Heart left ventricle (tissue), 13 donors: ENCODE data around the gene FHL1.

Experiments used
- POLR2A ChIP-seq, 2 donors: fragments of 450-650 bp; IDR thresholded peaks; one replicate each; pipeline ENCODE4 v1.6.1; 2017; ENCODE audit warnings: antibody characterized with exemption in 2 of 2, mild to moderate bottlenecking in 2 of 2, moderate library complexity in 2 of 2
- TF ChIP-seq, protein P1 (sequence below), 12 donors: fragments of 200-600 bp; sonication (generic) in 4 of 12; IDR thresholded peaks; one replicate each; pipeline versions ENCODE4 v1.5.0 to v1.8.0; 2018 to 2022; ENCODE audit warnings: antibody characterized with exemption in 12 of 12, mild to moderate bottlenecking in 5 of 12
- donor health status: ischemic (EF 13 %, LVEDD 7.1; RV severe dilation, severe dysfunction).
- donor health status: DM: no; HTN: yes; CAD: no.
- donor health status: DM: no; HTN: no; CAD: no.
- donor health status: ischemic (EF 25% LVEDD 6.9; RV normal size, moderate dysfunction).
- donor health status: ischemic (EF 25% LVEDD 5.7; RV mildly dilated, moderate dysfunction).
- donor health status: ischemic (EF 35%, LVEDD 5.7; RV mildly dilated, moderate dysfunction).
- donor health status: nonischemic (EF 11% LVEDD 7.7; RV severe dilation, severe dysfunction).
- donor health status: DM: yes; HTN: yes; CAD: no.
- donor health status: PGD.
- donor health status: ischemic (EF 29% LVEDD 5.4; RV normal size, mild dysfunction).
- donor health status: nonischemic (EF 23%, LVEDD 6.1; RV moderate dilation, normal function).

DNA sequence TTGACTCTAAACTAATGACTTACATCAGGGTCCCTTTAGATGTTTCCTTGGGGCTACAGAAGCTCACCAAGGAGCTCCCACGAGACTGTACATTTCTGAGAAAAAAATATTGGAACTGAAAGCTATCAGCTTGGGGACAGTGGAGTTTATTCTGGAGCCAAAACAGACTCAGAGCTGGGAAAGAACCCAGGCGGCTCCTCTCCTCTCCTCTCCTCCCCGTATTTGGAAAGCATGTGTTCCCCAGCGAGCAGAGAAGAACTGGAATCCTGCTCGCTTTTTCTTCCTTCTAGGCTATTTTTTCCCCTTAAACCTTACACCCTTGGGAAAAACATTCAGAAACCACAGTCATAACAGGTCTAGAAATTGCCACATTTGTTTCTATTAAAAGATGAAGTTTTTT lies 108.2 kb downstream of the FHL1 start:
- TF ChIP-seq, protein P1, sequence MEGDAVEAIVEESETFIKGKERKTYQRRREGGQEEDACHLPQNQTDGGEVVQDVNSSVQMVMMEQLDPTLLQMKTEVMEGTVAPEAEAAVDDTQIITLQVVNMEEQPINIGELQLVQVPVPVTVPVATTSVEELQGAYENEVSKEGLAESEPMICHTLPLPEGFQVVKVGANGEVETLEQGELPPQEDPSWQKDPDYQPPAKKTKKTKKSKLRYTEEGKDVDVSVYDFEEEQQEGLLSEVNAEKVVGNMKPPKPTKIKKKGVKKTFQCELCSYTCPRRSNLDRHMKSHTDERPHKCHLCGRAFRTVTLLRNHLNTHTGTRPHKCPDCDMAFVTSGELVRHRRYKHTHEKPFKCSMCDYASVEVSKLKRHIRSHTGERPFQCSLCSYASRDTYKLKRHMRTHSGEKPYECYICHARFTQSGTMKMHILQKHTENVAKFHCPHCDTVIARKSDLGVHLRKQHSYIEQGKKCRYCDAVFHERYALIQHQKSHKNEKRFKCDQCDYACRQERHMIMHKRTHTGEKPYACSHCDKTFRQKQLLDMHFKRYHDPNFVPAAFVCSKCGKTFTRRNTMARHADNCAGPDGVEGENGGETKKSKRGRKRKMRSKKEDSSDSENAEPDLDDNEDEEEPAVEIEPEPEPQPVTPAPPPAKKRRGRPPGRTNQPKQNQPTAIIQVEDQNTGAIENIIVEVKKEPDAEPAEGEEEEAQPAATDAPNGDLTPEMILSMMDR (IDR thresholded peaks at IDR 0.05): no peak
- TF ChIP-seq POLR2A (IDR thresholded peaks at IDR 0.05): no peak
